Measurements from ENCODE around the gene CARD10. TPM values are rescaled to one million over a fixed set of nuclear protein-coding genes. Genes with fewer than 3 reads are reported as not detected.
A peak's percentile ranks its signal among the peaks of the same experiment; 100 is the strongest.

Gene CARD10
- total and polyA plus RNA-seq, 2 of the 13 experiments (the other 11 are each of a cell fraction or from before 2014, with no cell fraction given), result 35.2 to 55.8 TPM

DNA sequence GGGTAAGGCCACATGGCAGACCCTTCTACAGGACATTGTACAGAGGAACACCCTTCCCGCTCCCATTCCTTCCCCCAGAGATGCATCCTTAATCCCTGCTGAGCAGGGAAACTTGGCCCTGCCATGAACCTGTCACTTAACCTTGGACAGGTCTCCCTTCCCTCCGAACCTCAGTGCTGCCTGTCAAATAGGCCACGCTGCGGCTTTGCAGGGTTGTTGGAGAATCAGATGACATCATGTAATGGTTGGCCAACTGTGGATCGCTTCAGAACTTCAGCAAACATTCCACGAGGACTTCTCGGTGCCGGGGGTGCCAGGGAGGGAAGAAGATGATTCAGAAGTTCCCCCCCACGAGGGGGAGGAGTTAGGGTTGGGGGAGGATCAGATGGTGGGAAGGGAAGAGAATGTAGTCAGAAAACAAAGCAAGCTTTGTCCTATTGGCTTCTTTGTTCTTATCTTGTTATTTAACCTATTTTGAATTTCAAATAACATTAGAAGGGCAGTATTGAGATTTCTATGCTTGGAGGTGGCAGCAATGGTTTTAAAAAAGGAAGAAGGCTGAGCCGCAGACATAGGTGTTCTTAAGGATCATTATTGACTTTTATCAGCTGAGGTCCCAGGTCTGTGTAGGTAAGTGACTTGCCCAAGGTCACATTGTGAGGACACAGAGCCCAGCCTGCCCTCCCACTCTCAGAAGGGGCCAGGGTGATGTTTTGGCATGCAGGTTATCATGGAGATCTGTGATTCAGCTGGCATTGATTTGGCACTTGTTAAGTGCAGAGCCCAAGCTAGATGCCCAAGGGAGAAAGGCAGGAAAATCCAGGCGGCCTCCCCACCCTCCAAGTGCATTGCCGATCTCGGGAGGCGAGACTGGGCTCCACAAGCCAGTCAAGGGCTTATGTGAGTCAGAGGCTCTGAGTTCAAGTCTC is 44.2 kb upstream of the CARD10 start (continued):
- TF ChIP-seq FOSL1 (CRISPR knock-in tag; IDR thresholded peaks at IDR 0.05; ENCODE audit: borderline replicate concordance), result no peak
- TF ChIP-seq, protein P1, sequence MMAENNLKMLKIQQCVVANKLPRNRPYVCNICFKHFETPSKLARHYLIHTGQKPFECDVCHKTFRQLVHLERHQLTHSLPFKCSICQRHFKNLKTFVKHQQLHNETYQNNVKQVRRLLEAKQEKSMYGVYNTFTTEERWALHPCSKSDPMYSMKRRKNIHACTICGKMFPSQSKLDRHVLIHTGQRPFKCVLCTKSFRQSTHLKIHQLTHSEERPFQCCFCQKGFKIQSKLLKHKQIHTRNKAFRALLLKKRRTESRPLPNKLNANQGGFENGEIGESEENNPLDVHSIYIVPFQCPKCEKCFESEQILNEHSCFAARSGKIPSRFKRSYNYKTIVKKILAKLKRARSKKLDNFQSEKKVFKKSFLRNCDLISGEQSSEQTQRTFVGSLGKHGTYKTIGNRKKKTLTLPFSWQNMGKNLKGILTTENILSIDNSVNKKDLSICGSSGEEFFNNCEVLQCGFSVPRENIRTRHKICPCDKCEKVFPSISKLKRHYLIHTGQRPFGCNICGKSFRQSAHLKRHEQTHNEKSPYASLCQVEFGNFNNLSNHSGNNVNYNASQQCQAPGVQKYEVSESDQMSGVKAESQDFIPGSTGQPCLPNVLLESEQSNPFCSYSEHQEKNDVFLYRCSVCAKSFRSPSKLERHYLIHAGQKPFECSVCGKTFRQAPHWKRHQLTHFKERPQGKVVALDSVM (CRISPR knock-in tag; IDR thresholded peaks at IDR 0.05), result peak; percentile 77
- TF ChIP-seq, protein P2, sequence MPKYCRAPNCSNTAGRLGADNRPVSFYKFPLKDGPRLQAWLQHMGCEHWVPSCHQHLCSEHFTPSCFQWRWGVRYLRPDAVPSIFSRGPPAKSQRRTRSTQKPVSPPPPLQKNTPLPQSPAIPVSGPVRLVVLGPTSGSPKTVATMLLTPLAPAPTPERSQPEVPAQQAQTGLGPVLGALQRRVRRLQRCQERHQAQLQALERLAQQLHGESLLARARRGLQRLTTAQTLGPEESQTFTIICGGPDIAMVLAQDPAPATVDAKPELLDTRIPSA (CRISPR knock-in tag; IDR thresholded peaks at IDR 0.05; ENCODE audit: borderline replicate concordance), result no peak
- no peak; the same call in 1 of the 2 replicates for TF ChIP-seq ZNF605 (CRISPR knock-in tag; IDR thresholded peaks at IDR 0.05)
- TF ChIP-seq CENPX (CRISPR knock-in tag; IDR thresholded peaks at IDR 0.05), result no peak
- no peak for TF ChIP-seq NCOA1 (CRISPR knock-in tag; IDR thresholded peaks at IDR 0.05)
- TF ChIP-seq RBAK (CRISPR knock-in tag; IDR thresholded peaks at IDR 0.05), result no peak
- TF ChIP-seq RARA (CRISPR knock-in tag; IDR thresholded peaks at IDR 0.05), result peak; percentile 83
- TF ChIP-seq PTBP1 (IDR thresholded peaks at IDR 0.05; ENCODE audit: low read depth, low read length, poor library complexity, severe bottlenecking), result no peak
- TF ChIP-seq ZNF546 (CRISPR knock-in tag; conservative IDR thresholded peaks at IDR 0.05), result no peak
- TF ChIP-seq, protein P3, sequence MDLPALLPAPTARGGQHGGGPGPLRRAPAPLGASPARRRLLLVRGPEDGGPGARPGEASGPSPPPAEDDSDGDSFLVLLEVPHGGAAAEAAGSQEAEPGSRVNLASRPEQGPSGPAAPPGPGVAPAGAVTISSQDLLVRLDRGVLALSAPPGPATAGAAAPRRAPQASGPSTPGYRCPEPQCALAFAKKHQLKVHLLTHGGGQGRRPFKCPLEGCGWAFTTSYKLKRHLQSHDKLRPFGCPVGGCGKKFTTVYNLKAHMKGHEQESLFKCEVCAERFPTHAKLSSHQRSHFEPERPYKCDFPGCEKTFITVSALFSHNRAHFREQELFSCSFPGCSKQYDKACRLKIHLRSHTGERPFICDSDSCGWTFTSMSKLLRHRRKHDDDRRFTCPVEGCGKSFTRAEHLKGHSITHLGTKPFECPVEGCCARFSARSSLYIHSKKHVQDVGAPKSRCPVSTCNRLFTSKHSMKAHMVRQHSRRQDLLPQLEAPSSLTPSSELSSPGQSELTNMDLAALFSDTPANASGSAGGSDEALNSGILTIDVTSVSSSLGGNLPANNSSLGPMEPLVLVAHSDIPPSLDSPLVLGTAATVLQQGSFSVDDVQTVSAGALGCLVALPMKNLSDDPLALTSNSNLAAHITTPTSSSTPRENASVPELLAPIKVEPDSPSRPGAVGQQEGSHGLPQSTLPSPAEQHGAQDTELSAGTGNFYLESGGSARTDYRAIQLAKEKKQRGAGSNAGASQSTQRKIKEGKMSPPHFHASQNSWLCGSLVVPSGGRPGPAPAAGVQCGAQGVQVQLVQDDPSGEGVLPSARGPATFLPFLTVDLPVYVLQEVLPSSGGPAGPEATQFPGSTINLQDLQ (CRISPR knock-in tag; IDR thresholded peaks at IDR 0.05), result no peak
- TF ChIP-seq, protein P4, sequence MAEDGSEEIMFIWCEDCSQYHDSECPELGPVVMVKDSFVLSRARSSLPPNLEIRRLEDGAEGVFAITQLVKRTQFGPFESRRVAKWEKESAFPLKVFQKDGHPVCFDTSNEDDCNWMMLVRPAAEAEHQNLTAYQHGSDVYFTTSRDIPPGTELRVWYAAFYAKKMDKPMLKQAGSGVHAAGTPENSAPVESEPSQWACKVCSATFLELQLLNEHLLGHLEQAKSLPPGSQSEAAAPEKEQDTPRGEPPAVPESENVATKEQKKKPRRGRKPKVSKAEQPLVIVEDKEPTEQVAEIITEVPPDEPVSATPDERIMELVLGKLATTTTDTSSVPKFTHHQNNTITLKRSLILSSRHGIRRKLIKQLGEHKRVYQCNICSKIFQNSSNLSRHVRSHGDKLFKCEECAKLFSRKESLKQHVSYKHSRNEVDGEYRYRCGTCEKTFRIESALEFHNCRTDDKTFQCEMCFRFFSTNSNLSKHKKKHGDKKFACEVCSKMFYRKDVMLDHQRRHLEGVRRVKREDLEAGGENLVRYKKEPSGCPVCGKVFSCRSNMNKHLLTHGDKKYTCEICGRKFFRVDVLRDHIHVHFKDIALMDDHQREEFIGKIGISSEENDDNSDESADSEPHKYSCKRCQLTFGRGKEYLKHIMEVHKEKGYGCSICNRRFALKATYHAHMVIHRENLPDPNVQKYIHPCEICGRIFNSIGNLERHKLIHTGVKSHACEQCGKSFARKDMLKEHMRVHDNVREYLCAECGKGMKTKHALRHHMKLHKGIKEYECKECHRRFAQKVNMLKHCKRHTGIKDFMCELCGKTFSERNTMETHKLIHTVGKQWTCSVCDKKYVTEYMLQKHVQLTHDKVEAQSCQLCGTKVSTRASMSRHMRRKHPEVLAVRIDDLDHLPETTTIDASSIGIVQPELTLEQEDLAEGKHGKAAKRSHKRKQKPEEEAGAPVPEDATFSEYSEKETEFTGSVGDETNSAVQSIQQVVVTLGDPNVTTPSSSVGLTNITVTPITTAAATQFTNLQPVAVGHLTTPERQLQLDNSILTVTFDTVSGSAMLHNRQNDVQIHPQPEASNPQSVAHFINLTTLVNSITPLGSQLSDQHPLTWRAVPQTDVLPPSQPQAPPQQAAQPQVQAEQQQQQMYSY (CRISPR knock-in tag; IDR thresholded peaks at IDR 0.05), result no peak
- TF ChIP-seq ZNF703 (CRISPR knock-in tag; IDR thresholded peaks at IDR 0.05; ENCODE audit: borderline replicate concordance), result no peak
- TF ChIP-seq, protein P5, sequence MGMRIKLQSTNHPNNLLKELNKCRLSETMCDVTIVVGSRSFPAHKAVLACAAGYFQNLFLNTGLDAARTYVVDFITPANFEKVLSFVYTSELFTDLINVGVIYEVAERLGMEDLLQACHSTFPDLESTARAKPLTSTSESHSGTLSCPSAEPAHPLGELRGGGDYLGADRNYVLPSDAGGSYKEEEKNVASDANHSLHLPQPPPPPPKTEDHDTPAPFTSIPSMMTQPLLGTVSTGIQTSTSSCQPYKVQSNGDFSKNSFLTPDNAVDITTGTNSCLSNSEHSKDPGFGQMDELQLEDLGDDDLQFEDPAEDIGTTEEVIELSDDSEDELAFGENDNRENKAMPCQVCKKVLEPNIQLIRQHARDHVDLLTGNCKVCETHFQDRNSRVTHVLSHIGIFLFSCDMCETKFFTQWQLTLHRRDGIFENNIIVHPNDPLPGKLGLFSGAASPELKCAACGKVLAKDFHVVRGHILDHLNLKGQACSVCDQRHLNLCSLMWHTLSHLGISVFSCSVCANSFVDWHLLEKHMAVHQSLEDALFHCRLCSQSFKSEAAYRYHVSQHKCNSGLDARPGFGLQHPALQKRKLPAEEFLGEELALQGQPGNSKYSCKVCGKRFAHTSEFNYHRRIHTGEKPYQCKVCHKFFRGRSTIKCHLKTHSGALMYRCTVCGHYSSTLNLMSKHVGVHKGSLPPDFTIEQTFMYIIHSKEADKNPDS (CRISPR knock-in tag; IDR thresholded peaks at IDR 0.05), result no peak
- TF ChIP-seq GFI1 (CRISPR knock-in tag; IDR thresholded peaks at IDR 0.05; ENCODE audit: borderline replicate concordance), result 0 out of 2 replicates have a peak, but pooled peaks have one; percentile 17

All from HepG2 (cell line).